Cortex of kidney (tissue), 1 donor: ENCODE results near the gene RAB11FIP3.
"Not testable (repeated sequence)": the region's sequence is repeated elsewhere in the genome, so short reads cannot be mapped to it uniquely, and the experiment has no call there.

Experiments
- DNase-seq: peaks from one replicate; lab custom pipeline; 2025; lab: John Stamatoyannopoulos, UW

RAB11FIP3 gene

DNA sequence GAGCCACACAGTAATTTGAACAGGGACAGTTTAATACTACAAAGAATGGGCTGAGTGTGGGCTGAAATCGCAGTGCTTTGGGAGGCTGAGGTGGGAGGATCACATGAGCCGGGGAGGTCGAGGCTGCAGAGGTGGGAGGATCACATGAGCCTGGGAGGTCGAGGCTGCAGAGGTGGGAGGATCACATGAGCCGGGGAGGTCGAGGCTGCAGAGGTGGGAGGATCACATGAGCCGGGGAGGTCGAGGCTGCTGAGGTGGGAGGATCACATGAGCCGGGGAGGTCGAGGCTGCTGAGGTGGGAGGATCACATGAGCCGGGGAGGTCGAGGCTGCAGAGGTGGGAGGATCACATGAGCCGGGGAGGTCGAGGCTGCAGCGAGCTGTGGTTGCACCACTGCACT lies 69.2 kb downstream of the RAB11FIP3 start:
- DNase-seq: not testable (repeated sequence)

GRCh38 chr16:495127-495748 lies 69.8 kb downstream of the RAB11FIP3 start:
- no peak for DNase-seq

- no peak for DNase-seq
These were observed 70.8 kb downstream of the RAB11FIP3 start for GRCh38 chr16:496097-496886.

DNA sequence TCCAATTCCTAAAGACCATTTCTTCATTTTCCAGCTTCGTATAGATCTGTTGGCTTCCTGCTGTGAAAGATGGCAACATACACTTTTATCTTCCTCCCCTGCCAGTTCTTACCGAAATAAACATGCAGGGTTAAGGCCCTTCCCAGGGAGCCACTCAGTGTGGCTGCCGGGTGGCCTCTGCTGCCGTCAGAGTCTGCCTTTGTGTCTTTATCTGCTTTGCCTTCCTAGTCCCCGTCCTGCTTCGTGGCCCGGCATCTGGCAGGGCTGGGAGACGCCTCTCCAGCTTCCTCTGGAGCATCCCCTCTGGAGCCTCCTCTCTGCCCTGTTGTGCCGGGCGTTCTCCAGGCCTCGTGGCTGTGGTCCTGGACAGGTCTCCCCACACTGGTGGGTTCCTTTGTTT lies 71.8 kb downstream of the RAB11FIP3 start:
- no peak for DNase-seq

DNA sequence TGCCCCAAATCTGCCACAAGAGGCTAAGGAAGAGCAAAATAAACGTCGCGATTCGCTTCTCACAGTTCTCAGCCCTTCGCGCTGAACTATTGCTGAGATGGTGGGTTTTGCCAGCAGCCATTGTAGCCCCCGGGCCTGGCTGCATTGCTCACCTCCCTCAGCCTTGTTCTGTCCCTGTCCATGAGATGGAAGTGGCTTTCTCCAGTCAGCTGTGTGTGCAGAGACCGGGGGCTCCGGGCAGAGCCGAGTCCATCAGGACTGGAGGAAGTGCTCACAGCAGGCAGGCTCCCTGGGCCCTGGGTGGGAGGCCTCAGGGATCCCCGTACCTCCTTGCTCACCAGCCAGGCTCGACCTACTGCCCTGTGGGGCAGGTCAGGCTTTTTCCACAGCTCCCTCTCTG lies 74.5 kb downstream of the RAB11FIP3 start:
- DNase-seq: no peak

DNA sequence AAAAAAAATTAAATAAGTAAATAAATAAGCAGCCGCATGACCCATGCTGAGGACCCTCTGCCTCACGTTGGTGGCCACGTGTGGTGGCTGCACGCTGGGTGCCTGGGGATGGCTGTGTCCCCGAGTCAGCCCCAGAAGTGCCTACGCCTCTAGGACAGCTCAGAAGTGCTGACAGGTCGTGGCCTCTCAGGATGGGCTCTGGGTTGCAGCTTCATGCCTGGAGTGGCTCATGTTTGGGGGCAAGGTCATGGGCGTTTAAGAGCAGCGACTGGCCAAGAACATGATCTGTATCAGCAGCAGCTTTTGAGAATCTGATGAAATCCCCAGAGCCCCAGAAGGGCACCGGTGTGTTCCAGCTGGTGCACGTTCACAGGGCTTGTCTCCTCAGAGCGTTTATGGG lies 75.3 kb downstream of the RAB11FIP3 start:
- DNase-seq: no peak

- no peak for DNase-seq
These were observed 76.9 kb downstream of the RAB11FIP3 start for GRCh38 chr16:502179-502943.

GRCh38 chr16:503150-504071 lies 78.0 kb downstream of the RAB11FIP3 start:
- DNase-seq: no peak

- no peak for DNase-seq
These were observed 80.2 kb downstream of the RAB11FIP3 start for GRCh38 chr16:505479-506245.

GRCh38 chr16:506246-506546 lies 80.7 kb downstream of the RAB11FIP3 start:
- no peak for DNase-seq

GRCh38 chr16:507527-507926 lies 82.1 kb downstream of the RAB11FIP3 start:
- not testable (repeated sequence) for DNase-seq

DNA sequence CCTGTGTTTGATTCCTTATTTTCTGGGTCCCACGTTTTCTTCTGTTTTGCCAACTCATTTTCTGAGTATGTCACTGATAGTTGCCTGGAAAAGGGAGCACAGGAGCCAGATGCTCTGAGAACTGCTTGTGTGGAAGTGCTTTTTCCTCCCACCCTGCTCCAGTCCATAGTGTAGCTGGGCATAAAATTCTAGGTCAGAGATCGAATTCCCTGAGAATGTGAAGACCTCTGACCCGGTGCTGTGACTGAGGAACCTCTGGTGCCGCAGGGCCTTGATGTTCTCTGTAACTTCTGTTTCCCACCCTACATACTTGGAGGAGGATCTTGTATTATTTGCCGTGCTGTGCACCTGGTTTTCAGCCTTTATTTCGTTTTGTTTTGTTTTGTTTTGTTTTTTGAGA lies 82.5 kb downstream of the RAB11FIP3 start:
- no peak for DNase-seq

GRCh38 chr16:508884-509736 lies 83.7 kb downstream of the RAB11FIP3 start:
- DNase-seq: no peak

- no peak for DNase-seq
These were observed 84.8 kb downstream of the RAB11FIP3 start for GRCh38 chr16:510066-510825.

- no peak for DNase-seq
These were observed 87.4 kb downstream of the RAB11FIP3 start for GRCh38 chr16:512802-513201.

- DNase-seq: no peak
These were observed 88.5 kb downstream of the RAB11FIP3 start for GRCh38 chr16:513950-514349.

GRCh38 chr16:515175-515938 lies 89.9 kb downstream of the RAB11FIP3 start:
- DNase-seq: no peak

DNA sequence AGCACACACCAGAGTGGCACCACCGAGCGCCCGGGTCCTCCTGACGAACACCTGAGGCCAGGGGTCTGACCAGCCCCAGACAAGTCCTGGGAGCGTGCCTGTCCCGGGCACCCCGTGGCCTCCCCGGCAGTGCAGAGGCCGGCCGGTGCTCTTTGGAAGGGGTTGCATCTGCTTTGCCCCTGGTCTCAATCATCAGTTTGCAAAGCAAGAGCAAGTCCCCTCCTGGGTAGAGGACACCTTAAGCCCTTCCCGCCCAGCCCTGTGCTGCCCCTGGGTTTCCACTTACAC lies 90.4 kb downstream of the RAB11FIP3 start:
- DNase-seq: no peak

DNA sequence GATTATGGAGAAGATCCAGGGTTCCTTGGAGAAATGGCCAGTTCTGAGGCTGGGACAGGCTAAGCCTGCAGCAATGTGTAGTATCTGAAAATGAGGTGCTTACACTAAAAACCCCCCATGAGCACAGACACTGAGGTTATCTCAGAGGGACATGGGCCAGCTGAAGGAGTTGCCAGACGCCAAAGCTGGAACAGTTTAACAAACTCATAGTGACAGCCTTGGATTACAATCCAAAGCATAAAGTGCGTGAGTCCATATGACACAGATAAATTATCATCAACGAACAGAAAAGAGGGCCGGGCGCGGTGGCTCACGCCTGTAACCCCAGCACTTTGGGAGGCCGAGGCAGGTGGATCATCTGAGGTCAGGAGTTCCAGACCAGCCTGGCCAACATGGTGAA lies 90.9 kb downstream of the RAB11FIP3 start:
- no peak for DNase-seq
